Left colon (tissue), 2 donors: ENCODE measurements around the gene LPP. TPM values are rescaled to one million over a fixed set of nuclear protein-coding genes. Genes with fewer than 3 reads are reported as not detected.

Experiments used
- ATAC-seq: fragments of 200-7000 bp; cut with Tn5 transposase; one replicate; pipeline ENCODE4 v1.9.1; 2020; ENCODE audit warnings: mild to moderate bottlenecking, moderate library complexity
- DNase-seq, 2 donors: peaks; one replicate each; pipeline ENCODE4 v3.0.0-alpha.2; 2020
- intact Hi-C, 2 donors: fragments of 100-400 bp; cut with DNase I in 1 of 2; cut with micrococcal nuclease in 1 of 2; formaldehyde crosslinking; loops; one replicate each; pipeline versions ENCODE4 v1.11.2 to v1.14.0; 2022; cut with DNase I, micrococcal nuclease
- total RNA-seq, 2 donors: library from RNA; stranded (reverse); fragmentation: NEBNext Ultra II Directional; extraction: Animal tissue kit (Norgen Biotek cat#: 25700); gene quantifications; one replicate each; pipeline ENCODE4 v1.2.1, GENCODE V29; 2021
- donor health status: DM: no; HTN: no; CAD: no.
- donor health status: DM: yes; HTN: yes; CAD: no.

Gene LPP
- total RNA-seq, 2 donors from 2014 or later: 228 to 258 TPM

DNA sequence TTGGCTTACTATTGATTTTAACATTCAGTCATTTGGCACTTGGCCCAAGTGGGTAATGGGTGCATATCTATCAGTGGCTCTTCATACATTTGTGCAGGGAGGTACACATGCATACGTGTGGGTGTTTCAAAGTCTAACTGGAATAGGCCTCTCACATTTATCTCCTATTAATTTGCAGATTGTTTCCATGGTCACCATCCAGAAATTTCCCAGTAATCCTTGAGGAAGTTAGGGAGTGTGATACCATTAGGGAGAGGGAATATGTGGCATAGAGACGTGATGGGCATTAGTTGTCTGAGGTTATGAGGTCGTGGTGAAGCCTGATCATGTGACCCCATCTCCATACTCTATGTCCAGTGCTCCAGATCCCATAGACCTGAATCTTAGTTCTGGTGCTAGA, 102.8 kb downstream of the LPP start:
- ATAC-seq: no peak
- intact Hi-C loops: no loop called here
- no peak for DNase-seq

GRCh38 chr3:188257384-188258026, 103.5 kb downstream of the LPP start:
- peak; percentile 62 for ATAC-seq
- intact Hi-C loops: no loop called here
- no peak for DNase-seq

DNA sequence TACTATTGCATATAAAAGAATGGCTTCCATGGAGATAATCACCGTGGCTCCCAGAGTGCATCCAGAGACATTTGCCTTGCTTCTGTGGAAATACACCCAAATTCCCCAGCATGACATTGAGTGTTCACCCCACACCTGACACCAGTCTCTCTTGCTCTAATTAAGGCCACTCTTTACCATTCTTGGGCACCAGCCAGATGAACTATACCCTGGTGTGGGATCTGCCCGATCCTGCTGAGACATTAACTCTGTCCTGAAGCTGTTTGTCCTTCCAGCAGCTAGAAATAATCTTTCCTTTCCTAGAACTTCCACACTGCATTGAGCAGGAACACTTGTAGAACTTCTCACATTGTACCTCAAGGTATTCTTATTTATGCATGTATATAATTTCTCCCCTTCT, 105.2 kb downstream of the LPP start:
- ATAC-seq: peak; percentile 54
- DNase-seq: peak in 1 of 2 donors; percentile 54
- intact Hi-C loops: no loop called here

GRCh38 chr3:188259596-188259995, 105.6 kb downstream of the LPP start:
- DNase-seq (no peak), ATAC-seq (no peak)
- intact Hi-C loops: no loop called here

GRCh38 chr3:188261011-188261410, 107.1 kb downstream of the LPP start:
- ATAC-seq (no peak), DNase-seq (no peak)
- intact Hi-C loops: loop anchor here in 1 of 2 donors (10.0 kb wide), 2 partner anchors 46 to 516 kb away; partner anchors contain the start of gene BCL6

- intact Hi-C loops: loop anchor here in 1 of 2 donors (10.0 kb wide), 2 partner anchors 48 to 518 kb away; partner anchors contain the start of gene BCL6
- ATAC-seq (no peak), DNase-seq (no peak)
Measured at GRCh38 chr3:188262488-188262887, 108.5 kb downstream of the LPP start.

- intact Hi-C loops: loop anchor here in 1 of 2 donors (10.0 kb wide), 2 partner anchors 48 to 518 kb away; partner anchors contain the start of gene BCL6
- peak; percentile 69 for ATAC-seq
- peak in 1 of 2 donors; percentile 49 for DNase-seq
Measured at GRCh38 chr3:188262913-188263683, 109.1 kb downstream of the LPP start.

GRCh38 chr3:188264226-188265207, 110.6 kb downstream of the LPP start:
- ATAC-seq (no peak), DNase-seq (no peak)
- intact Hi-C loops: loop anchor here in 1 of 2 donors (10.0 kb wide), 2 partner anchors 50 to 520 kb away; partner anchors contain the start of gene BCL6

DNA sequence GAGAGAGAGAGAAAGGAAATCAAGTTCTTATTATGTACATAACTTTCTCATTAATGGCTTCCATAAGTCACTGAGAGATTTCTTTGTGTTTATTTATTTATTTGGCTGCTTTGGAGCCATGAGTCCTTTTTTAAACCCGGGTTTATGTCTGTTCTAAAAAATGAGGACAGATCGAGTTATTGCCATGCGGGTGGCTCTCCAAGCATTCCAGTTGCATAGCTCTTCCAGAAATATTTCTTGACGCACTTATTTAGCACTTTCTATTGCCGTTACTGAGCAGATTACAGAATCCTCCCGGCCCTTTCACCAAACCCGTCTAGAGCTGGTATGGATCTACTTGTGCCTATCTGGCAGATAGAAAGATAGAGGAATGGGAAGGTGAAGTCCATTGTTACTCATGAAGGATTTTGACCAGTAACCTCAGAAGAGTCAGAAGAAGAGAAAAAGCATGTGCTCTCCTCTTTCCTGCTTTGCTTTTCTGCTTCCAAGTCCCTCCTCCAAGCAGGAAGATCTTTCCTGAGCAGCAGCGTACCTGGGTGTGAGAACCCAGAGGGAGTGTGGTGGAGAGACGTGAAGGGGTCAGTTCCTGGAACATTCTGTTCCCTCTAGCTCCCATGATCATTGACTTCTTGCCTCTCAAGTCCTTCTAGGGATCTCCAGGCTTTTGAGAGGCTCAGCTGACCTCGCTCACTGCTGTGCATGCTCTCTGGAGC, 112.8 kb downstream of the LPP start:
- intact Hi-C loops: loop anchor here in 1 of 2 donors (10.0 kb wide), 2 partner anchors 52 to 522 kb away; partner anchors contain the start of gene BCL6
- DNase-seq (peak in 1 of 2 donors; percentile 69), ATAC-seq (peak; percentile 35)

DNA sequence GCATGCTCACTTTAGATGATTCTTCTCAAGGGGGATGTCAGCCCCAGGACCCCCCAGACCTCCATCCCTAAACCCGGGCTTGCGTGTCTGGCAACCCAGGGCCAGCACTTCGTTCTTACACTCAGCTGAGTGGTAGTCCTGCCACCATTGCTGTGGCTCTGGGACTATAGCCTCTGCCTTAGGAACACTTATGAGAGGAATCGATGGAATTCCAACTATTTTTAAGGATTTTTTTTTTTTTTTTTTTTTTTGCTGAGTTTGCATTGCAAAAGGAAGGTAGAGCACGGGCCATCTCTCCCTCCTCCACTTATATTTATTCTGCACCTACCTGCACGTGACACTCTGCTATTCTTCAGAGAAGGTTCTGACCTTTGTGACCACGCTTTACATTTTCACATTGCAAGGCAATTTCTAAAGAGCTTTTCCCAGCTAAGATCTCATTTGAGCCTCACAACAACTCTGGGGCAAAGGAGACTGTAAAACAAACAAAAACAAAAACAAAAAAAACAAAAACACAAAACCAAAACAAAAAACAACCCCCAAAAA, 113.9 kb downstream of the LPP start:
- intact Hi-C loops: loop anchor here in 1 of 2 donors (10.0 kb wide), 2 partner anchors 53 to 523 kb away; partner anchors contain the start of gene BCL6
- DNase-seq: no peak

DNA sequence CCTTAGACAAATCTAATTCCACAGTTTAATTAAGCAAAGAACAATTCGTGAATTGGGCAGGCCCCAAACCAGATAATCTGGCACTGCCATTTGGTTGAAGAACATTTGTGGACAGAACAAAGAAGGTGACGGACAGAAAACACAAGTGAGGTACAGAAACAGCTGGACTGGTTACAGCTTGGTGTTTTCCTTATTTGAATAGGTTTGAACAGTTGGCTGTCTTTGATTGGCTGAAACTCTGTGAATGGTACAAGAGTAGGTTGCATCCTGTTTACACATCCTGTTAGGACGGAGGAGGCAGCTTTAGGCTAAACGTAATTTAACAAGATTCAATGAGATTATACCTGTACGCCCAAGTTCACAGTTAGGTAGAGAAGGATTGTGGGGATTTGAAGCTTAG, 114.4 kb downstream of the LPP start:
- no peak for ATAC-seq
- intact Hi-C loops: loop anchor here in 1 of 2 donors (10.0 kb wide), 2 partner anchors 54 to 524 kb away; partner anchors contain the start of gene BCL6
- no peak for DNase-seq

More for the DNA sequence above, 113.9 kb downstream of the LPP start:
- no peak for ATAC-seq

DNA sequence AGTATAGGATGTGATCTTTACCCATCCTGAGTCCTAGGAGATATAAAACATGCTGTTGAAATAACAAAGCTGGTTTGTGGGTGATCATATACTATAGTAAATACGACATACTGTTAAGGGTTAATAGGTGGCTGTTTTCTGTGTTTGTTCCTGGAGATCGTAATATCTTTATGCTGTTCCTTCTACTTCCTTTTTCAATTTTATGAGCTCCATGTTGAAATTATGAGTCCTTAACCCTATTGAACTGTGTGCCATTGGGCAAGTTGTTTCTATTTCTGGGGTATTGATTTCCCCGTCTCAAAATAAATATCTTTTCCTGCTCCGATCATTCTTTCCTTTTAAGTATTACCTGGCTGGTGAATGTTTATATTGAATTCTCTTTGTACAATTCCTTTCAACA, 115.1 kb downstream of the LPP start:
- ATAC-seq: peak; percentile 84
- DNase-seq: no peak
- intact Hi-C loops: loop anchor here in 1 of 2 donors (10.0 kb wide), 2 partner anchors 54 to 524 kb away; partner anchors contain the start of gene BCL6

DNA sequence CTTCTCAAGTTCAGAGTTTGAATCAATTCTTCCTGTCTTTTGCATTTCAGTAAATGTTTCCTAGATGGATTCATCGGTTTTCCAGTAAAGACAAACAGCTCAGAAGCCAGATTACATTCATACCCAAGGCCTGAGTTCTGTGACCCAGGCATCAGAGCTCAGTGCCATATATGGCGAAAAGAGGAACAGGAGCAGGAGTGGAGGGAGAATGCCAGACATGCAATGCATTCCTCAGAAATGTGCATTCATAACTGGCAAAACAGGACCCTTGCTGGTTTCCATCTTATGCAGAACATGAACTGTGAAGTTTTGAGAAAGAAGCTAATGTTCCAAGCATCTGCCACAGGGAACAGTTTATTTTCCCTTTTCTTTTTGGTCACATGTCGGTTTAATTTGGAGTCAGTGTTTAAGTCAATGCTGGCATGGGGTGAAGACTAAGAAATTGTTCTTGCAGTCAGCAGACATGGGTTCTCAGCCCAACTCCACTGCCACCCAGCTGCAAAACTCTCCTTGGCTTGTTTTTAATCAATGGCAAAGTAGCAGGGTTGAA, 116.5 kb downstream of the LPP start:
- no peak for DNase-seq
- intact Hi-C loops: no loop called here
- ATAC-seq: no peak

- no peak for DNase-seq
- no peak for ATAC-seq
- intact Hi-C loops: no loop called here
Measured at GRCh38 chr3:188271226-188271914, 117.4 kb downstream of the LPP start.

DNA sequence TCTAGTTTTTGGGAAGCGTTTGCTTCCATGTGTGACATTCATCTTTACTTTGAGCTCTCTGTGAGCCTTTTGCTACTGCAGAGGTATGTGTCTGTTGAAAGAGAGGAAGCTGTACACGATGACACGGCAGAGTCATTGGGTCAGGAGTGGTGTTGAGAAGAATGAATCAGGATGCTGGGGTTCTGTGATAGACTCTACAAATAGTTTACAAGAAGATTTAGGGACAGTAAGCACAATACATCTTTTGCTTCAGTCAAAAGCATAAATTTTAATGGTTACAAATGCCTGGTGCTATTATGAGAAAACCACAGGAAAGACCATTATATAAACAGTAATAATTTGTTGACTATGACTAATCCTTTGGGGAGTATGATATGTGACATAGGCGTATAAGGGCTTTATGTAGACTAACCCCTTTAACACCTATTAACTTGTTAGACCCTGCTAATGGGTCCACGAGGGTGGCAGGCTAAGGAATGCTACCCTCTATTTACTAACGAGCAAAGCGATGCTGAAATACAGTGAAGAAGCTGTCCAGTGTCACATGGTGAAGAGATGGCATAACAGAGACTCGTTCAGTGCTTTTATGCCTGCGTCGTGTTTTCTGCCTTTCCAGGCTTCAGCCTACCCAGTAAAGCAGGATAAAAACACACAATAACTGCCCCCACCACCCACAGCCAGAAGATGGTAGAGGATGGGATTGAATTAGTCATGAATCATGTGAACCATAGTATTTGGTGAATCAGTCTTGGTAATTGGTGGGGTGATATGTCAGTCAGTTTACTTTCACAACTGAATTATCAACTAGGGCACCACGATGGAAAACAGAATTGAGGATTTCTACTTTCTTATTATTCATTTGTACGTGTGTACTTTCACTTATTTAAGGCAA, 118.8 kb downstream of the LPP start:
- ATAC-seq: no peak

More for the DNA sequence above, 118.8 kb downstream of the LPP start:
- DNase-seq: no peak
- intact Hi-C loops: no loop called here
